ENCODE data around the gene FHOD1. TPM values are rescaled to one million over a fixed set of nuclear protein-coding genes. Genes with fewer than 3 reads are reported as not detected.
A peak's percentile ranks its signal among the peaks of the same experiment; 100 is the strongest.

The FHOD1 gene
- total and polyA plus RNA-seq, 9 of the 15 experiments (the other 6 are each of a cell fraction or from before 2014, with no cell fraction given), result 18.7 to 126 (median 32.3) TPM

DNA sequence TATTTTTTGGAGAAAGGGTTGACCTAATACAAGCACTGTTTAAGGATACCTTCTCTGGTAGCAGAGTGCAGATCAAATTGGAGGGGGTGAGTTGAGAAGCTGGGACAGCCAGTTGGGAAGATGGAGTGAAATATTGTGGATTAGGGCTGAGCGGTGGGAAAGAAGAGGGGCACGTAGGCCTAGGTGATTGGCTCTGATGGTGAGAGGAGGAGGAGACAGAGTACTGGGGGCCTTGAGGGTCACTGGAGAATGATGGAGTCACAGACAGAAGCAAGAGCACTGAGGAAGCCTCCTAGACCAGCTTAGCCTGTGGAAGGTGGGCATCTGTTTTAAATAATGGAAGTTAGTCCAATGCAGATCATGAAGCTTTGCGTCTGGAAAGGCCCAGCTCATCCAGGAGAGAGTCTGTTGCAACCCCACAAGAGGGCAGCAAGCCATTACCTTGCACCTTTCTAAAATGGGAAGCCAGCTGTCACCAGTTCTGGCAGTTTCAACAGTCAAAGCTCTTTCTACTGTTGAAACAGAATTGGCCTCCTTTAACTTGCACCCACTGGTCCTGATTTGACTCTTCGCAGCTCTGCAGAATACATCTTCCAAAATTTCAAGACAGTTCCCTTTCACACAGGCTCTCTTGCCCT lies 13.3 kb upstream of the FHOD1 start (continued):
- TF ChIP-seq, protein P1, sequence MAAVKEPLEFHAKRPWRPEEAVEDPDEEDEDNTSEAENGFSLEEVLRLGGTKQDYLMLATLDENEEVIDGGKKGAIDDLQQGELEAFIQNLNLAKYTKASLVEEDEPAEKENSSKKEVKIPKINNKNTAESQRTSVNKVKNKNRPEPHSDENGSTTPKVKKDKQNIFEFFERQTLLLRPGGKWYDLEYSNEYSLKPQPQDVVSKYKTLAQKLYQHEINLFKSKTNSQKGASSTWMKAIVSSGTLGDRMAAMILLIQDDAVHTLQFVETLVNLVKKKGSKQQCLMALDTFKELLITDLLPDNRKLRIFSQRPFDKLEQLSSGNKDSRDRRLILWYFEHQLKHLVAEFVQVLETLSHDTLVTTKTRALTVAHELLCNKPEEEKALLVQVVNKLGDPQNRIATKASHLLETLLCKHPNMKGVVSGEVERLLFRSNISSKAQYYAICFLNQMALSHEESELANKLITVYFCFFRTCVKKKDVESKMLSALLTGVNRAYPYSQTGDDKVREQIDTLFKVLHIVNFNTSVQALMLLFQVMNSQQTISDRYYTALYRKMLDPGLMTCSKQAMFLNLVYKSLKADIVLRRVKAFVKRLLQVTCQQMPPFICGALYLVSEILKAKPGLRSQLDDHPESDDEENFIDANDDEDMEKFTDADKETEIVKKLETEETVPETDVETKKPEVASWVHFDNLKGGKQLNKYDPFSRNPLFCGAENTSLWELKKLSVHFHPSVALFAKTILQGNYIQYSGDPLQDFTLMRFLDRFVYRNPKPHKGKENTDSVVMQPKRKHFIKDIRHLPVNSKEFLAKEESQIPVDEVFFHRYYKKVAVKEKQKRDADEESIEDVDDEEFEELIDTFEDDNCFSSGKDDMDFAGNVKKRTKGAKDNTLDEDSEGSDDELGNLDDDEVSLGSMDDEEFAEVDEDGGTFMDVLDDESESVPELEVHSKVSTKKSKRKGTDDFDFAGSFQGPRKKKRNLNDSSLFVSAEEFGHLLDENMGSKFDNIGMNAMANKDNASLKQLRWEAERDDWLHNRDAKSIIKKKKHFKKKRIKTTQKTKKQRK (IDR thresholded peaks at IDR 0.05; ENCODE audit: borderline replicate concordance, low read depth, low read length), result no peak
- TF ChIP-seq, protein P2, sequence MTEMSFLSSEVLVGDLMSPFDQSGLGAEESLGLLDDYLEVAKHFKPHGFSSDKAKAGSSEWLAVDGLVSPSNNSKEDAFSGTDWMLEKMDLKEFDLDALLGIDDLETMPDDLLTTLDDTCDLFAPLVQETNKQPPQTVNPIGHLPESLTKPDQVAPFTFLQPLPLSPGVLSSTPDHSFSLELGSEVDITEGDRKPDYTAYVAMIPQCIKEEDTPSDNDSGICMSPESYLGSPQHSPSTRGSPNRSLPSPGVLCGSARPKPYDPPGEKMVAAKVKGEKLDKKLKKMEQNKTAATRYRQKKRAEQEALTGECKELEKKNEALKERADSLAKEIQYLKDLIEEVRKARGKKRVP (CRISPR knock-in tag; IDR thresholded peaks at IDR 0.05), result no peak
- no peak for TF ChIP-seq TAL1 (IDR thresholded peaks at IDR 0.05)
- TF ChIP-seq FOS (IDR thresholded peaks at IDR 0.05; ENCODE audit: extremely low read depth, insufficient read length), result no peak
- TF ChIP-seq, protein P3, sequence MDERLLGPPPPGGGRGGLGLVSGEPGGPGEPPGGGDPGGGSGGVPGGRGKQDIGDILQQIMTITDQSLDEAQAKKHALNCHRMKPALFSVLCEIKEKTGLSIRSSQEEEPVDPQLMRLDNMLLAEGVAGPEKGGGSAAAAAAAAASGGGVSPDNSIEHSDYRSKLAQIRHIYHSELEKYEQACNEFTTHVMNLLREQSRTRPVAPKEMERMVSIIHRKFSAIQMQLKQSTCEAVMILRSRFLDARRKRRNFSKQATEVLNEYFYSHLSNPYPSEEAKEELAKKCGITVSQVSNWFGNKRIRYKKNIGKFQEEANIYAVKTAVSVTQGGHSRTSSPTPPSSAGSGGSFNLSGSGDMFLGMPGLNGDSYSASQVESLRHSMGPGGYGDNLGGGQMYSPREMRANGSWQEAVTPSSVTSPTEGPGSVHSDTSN (CRISPR knock-in tag; IDR thresholded peaks at IDR 0.05; ENCODE audit: low read depth), result no peak
- TF ChIP-seq, protein P3 (tag; conservative IDR thresholded peaks at IDR 0.05; ENCODE audit: low read depth), result no peak
- no peak for TF ChIP-seq PTRF (tag; IDR thresholded peaks at IDR 0.05)
- no peak for TF ChIP-seq NFATC3 (IDR thresholded peaks at IDR 0.05)
- TF ChIP-seq NCOR1 (IDR thresholded peaks at IDR 0.05), result no peak
- TF ChIP-seq KHSRP (IDR thresholded peaks at IDR 0.05), result no peak
- no peak for TF ChIP-seq SRSF7 (optimal IDR thresholded peaks at IDR 0.05; ENCODE audit: low read depth, low read length)
- no peak for TF ChIP-seq HMG20A (CRISPR knock-in tag; conservative IDR thresholded peaks at IDR 0.05)
- TF ChIP-seq EP300 (IDR thresholded peaks at IDR 0.05; ENCODE audit: low read length), result 0 out of 2 replicates have a peak, but pooled peaks have one; percentile 7
- no peak for TF ChIP-seq FIP1L1 (IDR thresholded peaks at IDR 0.05; ENCODE audit: low read depth, low read length, poor library complexity, severe bottlenecking)
- no peak for TF ChIP-seq POLR2AphosphoS2 (IDR thresholded peaks at IDR 0.05; ENCODE audit: low read length)
- 0 out of 2 replicates have a peak, but pooled peaks have one; percentile 27 for TF ChIP-seq CEBPB (tag; IDR thresholded peaks at IDR 0.05)
- TF ChIP-seq CHD4 (IDR thresholded peaks at IDR 0.05; ENCODE audit: insufficient read depth, insufficient replicate concordance, low read depth, low read length, poor library complexity, severe bottlenecking), result no peak
- TF ChIP-seq HNRNPK (IDR thresholded peaks at IDR 0.05; ENCODE audit: low read depth, low read length, poor library complexity, severe bottlenecking), result no peak
- TF ChIP-seq KAT2B (IDR thresholded peaks at IDR 0.05; ENCODE audit: low read depth, low read length), result no peak
- TF ChIP-seq SREBF2 (CRISPR knock-in tag; IDR thresholded peaks at IDR 0.05), result no peak
- TF ChIP-seq, protein P4, sequence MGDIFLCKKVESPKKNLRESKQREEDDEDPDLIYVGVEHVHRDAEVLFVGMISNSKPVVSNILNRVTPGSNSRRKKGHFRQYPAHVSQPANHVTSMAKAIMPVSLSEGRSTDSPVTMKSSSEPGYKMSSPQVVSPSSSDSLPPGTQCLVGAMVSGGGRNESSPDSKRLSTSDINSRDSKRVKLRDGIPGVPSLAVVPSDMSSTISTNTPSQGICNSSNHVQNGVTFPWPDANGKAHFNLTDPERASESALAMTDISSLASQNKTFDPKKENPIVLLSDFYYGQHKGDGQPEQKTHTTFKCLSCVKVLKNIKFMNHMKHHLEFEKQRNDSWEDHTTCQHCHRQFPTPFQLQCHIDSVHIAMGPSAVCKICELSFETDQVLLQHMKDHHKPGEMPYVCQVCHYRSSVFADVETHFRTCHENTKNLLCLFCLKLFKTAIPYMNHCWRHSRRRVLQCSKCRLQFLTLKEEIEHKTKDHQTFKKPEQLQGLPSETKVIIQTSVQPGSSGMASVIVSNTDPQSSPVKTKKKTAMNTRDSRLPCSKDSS (IDR thresholded peaks at IDR 0.05; ENCODE audit: low read depth, partially characterized antibody), result no peak

Data from K562 (cell line).